Measurements from ENCODE around the gene EFCAB6.

GRCh38 chr22:43510281-43511070 is 301.6 kb downstream of the EFCAB6 start:
- no peak for TF ChIP-seq POLR2A (IDR thresholded peaks at IDR 0.05; ENCODE audit: low read length)
- no peak for TF ChIP-seq GATA1 (IDR thresholded peaks at IDR 0.05; ENCODE audit: low read depth, low read length)

All from erythroblast (primary cell).